WTC11 (cell line): Measurements from ENCODE around the gene RSPH1.

Experiments
- ATF2 ChIP-seq: sonication (generic); formaldehyde crosslinking; IDR thresholded peaks from 2 replicates; pipeline ENCODE4 v1.8.1; 2022; ENCODE audit warnings: low read depth, missing genetic modification reagents, borderline replicate concordance
- ATF3 ChIP-seq: sonication (generic); formaldehyde crosslinking; conservative IDR thresholded peaks from 2 replicates; pipeline ENCODE4 v1.8.1; 2022; ENCODE audit warnings: mild to moderate bottlenecking, missing genetic modification reagents
- CREB1 ChIP-seq: sonication (generic); formaldehyde crosslinking; IDR thresholded peaks from 2 replicates; pipeline ENCODE4 v1.8.0; 2023; ENCODE audit warnings: mild to moderate bottlenecking, missing genetic modification reagents
- CTCF ChIP-seq: fragments of 200-600 bp; IDR thresholded peaks from 2 replicates; pipeline ENCODE4 v1.8.0; 2022; ENCODE audit warnings: antibody characterized with exemption
- ESRRA ChIP-seq: sonication (generic); formaldehyde crosslinking; IDR thresholded peaks from 2 replicates; pipeline ENCODE4 v1.8.1; 2022; ENCODE audit warnings: mild to moderate bottlenecking, missing genetic modification reagents, borderline replicate concordance
- FOXJ3 ChIP-seq: sonication (generic); formaldehyde crosslinking; IDR thresholded peaks from 2 replicates; pipeline ENCODE4 v1.9.0; 2021; ENCODE audit warnings: missing genetic modification reagents, mild to moderate bottlenecking, borderline replicate concordance
- FOXK1 ChIP-seq: sonication (generic); formaldehyde crosslinking; IDR thresholded peaks from 2 replicates; pipeline ENCODE4 v1.8.0; 2022; ENCODE audit warnings: mild to moderate bottlenecking, moderate library complexity, missing genetic modification reagents
- HMGXB4 ChIP-seq: sonication (generic); formaldehyde crosslinking; IDR thresholded peaks from 2 replicates; pipeline ENCODE4 v1.8.1; 2023; ENCODE audit warnings: mild to moderate bottlenecking, moderate library complexity, missing genetic modification reagents
- MXD4 ChIP-seq: fragments of 250-450 bp; sonication (Bioruptor Pico); IDR thresholded peaks from 2 replicates; pipeline ENCODE4 v1.8.0; 2021; ENCODE audit warnings: mild to moderate bottlenecking, moderate library complexity, borderline replicate concordance

GRCh38 chr21:42509244-42509643, 13.2 kb upstream of the RSPH1 start:
- TF ChIP-seq CREB1 (CRISPR knock-in tag): no peak
- TF ChIP-seq ESRRA (CRISPR knock-in tag): no peak
- TF ChIP-seq ATF3: no peak
- no peak for TF ChIP-seq CTCF
- no peak for TF ChIP-seq HMGXB4 (CRISPR knock-in tag)
- no peak for TF ChIP-seq FOXK1 (CRISPR knock-in tag)
- no peak for TF ChIP-seq MXD4 (CRISPR knock-in tag)
- TF ChIP-seq ATF2 (CRISPR knock-in tag): no peak
- TF ChIP-seq FOXJ3: no peak
